HG02870 (cell line): ENCODE results near the gene HLF.

Experiments
- ATAC-seq: cut with Tn5 transposase; IDR thresholded peaks from one replicate; pipeline ENCODE4 v1.9.1; 2021; ENCODE audit warnings: mild to moderate bottlenecking, moderate library complexity; ENCODE audit not compliant: unreplicated experiment

The HLF gene

GRCh38 chr17:55274355-55275255 lies 9.8 kb downstream of the HLF start:
- no peak for ATAC-seq

- no peak for ATAC-seq
Observed at GRCh38 chr17:55275894-55276804, 11.4 kb downstream of the HLF start.

GRCh38 chr17:55278173-55278961 lies 13.6 kb downstream of the HLF start:
- ATAC-seq = no peak

- ATAC-seq = no peak
Observed at GRCh38 chr17:55279203-55279602, 14.4 kb downstream of the HLF start.

- no peak for ATAC-seq
Observed at GRCh38 chr17:55279788-55280187, 15.0 kb downstream of the HLF start.

DNA sequence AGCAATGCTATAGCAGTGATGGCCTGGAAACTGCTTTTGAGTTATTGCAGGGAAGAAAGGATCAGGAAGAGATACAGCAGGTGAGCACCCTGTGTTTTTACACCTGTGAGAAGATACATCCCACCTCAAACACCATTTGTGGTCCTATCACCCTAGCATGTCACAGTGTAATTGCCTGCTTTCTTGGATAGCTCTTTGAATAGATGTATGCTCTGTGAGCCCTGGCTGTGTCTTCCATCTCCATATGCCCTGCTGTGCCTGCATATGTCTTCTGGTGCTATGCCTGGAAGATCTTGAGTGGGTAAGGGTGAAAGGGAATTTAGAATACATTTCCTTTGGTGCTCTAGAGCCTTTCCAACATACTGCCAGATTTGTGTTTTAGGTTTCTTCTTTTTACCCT lies 15.5 kb downstream of the HLF start:
- ATAC-seq = no peak

GRCh38 chr17:55281649-55282378 lies 17.1 kb downstream of the HLF start:
- no peak for ATAC-seq

DNA sequence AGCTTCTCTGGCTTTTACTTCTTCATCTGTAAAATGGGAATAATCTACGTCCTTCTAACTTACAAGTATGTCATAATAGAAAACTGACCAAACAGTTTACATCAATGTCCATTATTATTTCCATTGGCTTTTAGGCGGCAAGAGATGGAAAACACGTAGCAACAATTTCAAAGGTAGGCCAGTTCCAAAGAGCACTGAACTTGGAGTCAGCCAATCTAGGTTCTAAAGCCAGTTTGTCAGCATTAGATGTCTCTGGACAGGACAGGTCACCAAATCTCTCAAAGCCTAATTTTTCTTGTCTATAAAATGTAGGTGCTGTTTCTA lies 17.6 kb downstream of the HLF start:
- ATAC-seq = no peak

DNA sequence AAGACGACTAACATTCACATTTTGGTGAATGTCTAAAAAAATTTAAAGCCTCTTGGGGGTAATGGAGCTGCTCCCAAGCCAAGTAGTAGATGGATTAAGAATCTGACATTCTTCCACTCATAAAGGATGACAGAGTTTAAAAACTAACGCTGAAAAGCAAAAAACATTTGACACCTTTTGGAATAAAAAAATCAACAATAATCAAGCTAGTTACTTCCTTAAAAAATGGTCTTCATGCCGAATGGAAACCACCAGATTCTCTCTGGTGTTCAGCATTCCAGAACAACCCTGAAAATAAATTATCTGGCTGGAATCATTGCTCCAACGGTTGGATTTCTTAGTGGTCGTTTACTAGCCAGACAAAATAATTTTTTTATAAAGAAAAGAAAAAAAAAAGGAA lies 18.0 kb downstream of the HLF start:
- no peak for ATAC-seq

DNA sequence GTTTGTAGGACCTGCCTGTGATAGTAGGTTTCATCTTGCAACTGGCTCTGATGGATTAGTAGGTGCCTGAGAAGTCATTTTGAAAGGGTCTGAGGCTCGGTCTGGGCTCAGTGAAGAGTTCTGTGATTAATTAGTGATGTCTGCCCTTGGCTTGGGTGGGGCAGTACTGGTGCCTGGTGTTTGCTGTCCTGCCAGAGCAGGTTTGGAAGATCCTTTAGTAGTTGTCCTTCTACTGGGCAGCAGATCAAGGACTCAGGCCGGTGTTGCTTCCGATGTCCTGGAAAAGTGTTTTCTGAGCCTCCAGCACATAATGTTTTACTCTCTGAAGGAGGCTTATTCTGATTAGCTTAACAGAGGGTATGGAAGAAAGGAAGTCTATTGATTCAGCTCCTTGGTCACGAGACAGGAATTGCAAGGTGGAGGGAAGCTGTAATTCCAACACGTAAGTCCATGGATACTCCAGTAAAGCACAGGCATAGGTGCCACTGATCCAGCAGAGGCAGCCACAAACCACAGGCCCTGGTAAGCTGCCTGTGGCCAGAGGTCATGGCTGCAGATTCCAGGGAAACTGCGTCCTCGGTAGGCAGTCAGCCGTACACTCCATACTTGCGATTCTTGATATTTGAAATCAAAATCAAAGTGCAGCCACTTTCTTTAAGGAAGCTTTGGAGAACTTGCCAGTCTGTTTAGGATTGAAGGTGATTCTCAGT lies 18.7 kb downstream of the HLF start:
- no peak for ATAC-seq

GRCh38 chr17:55284001-55284884 lies 19.5 kb downstream of the HLF start:
- ATAC-seq = no peak

DNA sequence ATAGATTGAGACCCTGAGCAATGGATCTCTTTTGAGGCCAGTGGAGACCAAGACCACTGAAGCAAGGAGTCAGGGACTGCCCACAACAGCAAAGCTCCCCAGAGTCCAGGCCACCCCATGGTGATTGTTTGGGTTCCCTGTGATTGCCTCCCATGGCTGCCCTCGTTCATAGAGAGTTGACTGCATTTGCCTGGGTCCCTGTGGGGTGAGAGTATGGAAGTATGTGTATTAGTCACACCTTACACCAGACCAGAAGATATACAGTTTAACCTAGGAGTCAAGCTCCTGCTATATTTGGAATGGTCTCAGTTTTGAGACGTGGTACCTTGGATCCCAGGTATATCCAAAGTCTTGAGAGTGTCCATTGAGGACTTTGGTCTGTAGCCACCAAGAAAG lies 20.2 kb downstream of the HLF start:
- no peak for ATAC-seq

DNA sequence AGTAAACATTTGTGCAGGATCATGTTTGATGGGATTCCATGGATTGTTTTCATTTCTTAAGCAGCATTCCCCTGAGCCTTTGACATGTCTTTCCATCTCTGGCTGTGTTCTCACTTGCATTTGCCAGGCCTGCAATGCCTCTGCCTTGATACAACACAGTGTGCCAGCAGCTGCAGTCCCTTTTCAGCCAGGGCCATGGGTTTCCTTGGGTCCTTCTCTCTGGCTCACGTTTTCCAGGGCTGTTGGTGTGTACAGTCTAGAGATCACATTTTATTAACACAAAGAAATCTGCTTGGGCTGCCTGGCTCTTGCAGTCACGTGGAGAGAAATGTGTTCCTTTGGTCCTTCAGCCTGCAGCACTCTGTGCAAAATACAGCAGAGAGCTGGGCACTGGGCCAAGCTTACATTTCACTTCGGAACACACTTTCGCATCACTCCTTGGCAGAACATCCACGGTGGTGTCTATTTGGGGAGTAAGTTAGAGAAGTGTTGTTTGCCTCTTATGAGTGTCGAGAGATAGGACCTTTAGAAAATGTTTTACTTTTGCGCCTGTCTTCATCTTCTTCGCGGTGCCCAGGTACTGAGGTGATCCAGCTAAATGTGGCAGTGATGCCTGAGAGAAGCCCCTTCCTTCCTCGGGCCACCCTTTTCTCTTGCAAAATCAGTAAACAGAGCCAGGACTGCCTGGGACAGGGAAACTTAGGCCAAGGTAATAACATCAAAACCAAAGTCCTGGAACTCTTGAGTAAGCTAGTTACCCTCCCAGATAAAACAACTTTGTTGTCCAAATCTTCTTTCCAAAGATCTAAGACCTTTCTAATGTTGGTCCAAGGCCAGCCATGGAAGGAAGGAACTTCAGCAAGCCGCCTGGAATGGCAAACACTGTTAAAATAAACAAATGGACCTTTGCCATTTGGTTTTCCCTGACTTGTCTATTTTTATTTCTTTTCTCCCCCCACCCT lies 20.9 kb downstream of the HLF start:
- no peak for ATAC-seq

DNA sequence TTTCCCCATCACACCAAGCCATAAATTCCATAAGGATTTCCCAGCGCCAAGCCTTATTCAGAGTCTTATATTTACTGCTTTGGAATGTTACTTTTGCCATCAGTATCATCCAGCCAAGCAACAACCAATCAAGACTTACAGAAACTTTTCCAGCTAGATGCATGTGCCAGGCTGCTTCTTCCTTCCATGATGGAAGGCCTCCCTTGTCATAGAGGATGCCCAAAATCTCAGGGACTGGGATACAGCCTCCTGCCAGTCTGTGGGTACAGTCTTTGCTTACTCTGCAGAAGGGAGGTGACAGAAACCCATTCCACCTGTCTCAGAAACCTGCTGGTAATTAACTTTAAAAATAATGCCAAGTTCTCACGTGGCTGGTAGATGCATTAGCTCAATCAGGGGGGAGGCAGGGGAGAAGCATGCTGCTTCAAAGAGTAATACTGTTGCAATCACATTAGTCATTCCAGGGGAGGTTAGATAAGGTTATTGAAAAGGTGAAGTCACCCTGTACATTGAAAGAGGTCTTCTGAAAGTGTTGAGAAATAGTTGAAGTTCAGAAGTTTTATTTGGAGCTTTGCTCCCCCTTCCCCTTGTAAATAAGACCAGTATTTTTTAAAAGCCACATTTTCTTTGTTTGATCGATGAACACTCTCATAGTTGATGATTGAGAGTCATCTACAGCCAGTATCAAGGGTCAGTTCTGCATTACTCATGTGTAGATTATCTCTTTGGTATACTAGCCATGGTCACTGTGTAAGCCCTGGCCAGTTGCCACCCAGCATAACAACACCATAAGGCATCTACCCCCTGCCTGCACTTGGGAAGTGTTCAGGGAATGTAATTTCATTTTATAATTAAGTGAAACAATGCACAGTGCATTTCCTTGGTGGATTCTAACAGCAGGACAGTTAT lies 22.2 kb downstream of the HLF start:
- no peak for ATAC-seq

DNA sequence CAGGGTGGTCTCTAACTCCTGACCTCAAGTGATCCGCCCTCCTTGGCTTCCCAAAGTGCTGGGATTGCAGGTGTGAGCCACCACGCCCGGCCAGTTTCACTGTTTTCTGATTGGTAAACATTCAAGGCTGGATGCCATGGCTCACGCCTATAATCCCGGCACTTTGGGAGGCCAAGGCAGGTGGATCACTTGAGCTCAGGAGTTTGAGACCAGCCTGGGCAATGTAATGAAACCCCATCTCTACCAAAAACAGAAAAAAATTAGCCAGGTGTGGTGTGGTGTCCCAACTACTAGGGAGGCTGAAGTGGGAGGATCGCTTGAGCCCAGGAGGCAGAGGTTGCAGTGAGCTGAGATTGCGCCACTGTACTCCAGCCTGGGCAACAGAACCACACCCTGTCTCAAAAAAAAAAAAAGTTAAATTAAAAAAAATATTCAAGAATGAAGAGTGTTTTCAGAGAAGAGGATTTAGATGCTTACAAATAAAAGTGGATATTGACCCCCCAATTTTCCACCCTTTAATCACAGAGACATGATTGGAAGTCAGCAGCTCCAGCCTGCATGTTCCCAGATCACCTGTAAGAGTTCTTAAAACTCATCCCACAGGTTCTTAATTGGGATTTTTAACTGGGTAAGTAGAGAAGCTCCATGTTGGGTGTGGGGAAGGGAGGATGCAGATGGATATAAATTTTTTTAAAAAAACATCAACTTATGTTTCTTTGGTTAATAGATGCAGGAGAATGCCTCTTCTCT lies 23.8 kb downstream of the HLF start:
- ATAC-seq = no peak

GRCh38 chr17:55289106-55289446 lies 24.3 kb downstream of the HLF start:
- no peak for ATAC-seq
